COLO668 (cell line): ENCODE measurements around the gene ARG2.

Source experiments
- DNase-seq: peaks from one replicate; lab custom pipeline; 2025; ENCODE audit not compliant: unreplicated experiment; lab: John Stamatoyannopoulos, UW

ARG2 gene

GRCh38 chr14:67633451-67634147, 13.9 kb downstream of the ARG2 start:
- DNase-seq: no peak

- DNase-seq: no peak
Observed at GRCh38 chr14:67636361-67636919, 16.7 kb downstream of the ARG2 start.

GRCh38 chr14:67638642-67639041, 18.9 kb downstream of the ARG2 start:
- no peak for DNase-seq

DNA sequence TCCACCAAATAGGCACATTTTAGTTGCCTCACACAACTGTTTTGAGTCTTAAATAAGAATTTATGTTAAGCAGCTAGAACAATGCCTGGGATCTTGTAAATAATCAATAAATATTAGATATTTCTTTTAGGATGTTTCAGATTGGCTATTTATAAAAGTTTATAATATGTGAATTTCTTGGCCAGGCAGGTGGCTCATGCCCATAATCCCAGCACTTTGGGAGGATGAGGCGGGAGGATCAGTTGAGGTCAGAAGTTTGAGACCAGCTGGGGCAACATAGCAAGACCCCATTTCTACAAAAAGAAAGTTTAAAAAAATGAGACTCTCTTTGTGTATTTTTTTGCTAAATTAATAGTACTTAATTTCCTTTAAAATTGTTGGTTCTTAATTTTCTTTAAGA, 21.8 kb downstream of the ARG2 start:
- DNase-seq: no peak

- DNase-seq: no peak
Observed at GRCh38 chr14:67641902-67642749, 22.4 kb downstream of the ARG2 start.

- no peak for DNase-seq
Observed at GRCh38 chr14:67643713-67644112, 24.0 kb downstream of the ARG2 start.

- no peak for DNase-seq
Observed at GRCh38 chr14:67644428-67644827, 24.7 kb downstream of the ARG2 start.

- no peak for DNase-seq
Observed at GRCh38 chr14:67645414-67645813, 25.7 kb downstream of the ARG2 start.

GRCh38 chr14:67646131-67646530, 26.4 kb downstream of the ARG2 start:
- no peak for DNase-seq

DNA sequence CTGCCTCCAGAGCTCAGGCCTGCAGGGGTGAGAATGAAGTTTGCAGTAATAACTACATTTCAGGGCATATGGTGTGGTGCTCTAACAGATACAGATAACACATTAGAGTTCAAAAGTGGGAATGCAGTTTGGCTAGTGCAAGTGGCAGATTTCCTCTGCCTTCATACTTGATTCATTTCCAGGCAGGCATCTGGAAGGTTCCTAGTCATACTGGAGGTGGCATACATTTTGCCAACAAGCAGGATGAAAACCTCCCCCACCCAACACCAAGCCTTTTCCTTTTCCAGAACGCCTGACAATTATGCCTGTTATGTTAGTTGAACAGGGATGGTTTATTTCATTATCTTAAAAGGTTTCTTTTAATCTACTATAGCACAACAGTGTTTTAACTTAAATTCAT, 30.4 kb downstream of the ARG2 start:
- DNase-seq: no peak

DNA sequence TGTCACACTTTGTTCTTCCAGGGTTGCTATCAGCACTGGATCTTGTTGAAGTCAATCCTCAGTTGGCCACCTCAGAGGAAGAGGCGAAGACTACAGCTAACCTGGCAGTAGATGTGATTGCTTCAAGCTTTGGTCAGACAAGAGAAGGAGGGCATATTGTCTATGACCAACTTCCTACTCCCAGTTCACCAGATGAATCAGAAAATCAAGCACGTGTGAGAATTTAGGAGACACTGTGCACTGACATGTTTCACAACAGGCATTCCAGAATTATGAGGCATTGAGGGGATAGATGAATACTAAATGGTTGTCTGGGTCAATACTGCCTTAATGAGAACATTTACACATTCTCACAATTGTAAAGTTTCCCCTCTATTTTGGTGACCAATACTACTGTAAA, 31.0 kb downstream of the ARG2 start:
- no peak for DNase-seq

DNA sequence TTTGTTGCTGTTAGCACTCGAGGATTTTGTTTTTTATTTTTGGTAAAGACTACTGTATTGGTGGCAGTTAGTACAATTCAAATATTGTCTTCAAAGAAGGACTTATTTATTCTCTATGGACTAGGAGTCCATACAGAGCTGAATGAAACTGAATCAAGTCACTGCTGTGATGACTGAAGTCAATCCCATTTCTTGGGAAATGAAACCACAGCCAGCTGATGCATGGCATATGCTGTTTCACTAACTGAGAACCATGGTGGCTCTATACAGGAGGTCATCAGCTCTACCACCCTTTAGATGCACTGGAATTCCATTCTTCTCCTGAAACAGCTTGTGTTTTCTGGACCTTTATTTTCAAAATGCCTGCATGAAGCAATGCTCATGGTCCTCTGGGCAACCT, 32.5 kb downstream of the ARG2 start:
- no peak for DNase-seq

DNA sequence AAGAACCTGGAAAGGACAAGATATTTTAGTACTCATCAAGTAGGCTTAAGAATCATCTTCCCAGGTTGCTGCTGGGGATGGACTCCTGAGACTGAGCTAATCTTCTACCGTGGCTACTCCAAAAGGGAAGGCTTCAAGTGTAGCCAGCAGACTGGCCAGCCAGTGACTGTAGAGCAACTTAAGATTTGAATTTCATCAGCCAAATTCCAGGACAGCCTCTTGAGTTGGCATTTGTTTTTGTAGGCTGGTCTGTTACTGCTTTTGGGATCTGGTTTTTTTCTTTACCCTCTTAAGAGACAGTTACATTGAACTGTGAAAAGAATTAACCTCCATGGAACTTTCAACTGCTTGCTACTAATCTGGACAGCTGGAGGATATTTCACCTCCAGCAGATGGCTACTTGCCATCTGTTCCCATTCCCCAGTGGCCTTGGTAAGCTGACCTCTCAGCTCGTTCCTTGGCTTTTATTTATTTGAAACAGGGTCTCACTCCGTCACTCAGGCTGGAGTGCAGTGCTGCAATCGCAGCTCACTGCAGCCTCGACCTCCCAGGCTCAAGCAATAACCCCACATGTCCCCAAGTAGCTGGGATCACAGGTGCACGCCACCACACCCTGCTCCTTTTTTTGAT, 34.0 kb downstream of the ARG2 start:
- no peak for DNase-seq

DNA sequence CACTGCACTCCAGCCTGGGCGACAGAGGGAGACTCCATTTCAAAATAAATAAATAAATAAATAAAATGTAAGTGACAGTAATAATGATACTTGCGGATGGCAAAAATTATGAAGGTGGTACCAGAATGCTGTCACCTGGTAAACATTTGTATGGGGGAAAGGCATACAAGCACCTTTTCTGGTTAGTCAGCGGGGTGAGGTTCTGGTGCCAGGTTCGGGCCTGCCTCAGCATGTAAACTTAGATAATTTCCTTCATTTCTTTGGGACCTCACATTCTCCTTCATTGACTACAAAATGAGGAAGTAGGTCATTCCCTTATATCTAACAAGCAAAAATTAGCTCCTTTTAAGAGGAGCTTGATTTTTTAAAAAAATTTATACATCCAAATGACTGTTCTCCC, 43.9 kb downstream of the ARG2 start:
- DNase-seq: no peak

GRCh38 chr14:67665868-67666267, 46.1 kb downstream of the ARG2 start:
- no peak for DNase-seq

- DNase-seq: peak; percentile 12
Observed at GRCh38 chr14:67666750-67667449, 47.2 kb downstream of the ARG2 start.

DNA sequence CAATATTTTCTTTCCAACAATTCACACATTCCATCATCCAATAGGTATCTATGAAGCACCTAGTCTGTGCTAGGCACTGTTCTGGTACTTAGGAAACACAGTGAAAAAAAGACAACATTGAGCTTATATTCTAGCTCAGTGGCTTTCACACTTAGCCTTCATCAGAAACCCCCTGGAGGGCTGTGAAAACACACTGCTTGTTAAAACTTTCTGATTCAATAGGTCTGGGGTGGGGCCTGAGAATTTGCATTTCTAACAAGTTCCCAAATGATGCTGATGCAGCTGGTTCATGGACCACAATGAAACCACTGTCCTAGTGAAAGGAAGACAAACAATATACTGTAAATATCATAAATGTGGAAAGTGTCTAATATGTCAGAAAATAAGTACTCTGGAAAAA, 48.8 kb downstream of the ARG2 start:
- no peak for DNase-seq

DNA sequence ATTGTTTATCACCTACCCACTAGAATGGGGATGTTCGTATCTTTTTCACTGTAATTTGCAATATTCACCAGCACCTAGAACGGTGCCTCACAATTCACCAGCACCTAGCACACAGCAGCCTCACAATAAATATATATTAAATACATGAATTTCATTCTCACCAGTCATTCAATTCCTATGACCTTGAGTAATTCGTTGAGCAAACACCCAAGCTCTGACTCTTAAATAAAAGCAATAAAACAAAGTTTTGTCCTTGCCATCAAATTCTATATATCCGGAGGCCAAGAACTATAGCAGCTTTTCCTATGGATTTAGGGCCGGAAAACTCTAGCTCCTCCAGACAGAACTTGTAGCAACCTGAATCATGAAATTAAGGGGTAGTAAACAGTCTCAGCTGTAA, 53.7 kb downstream of the ARG2 start:
- no peak for DNase-seq

DNA sequence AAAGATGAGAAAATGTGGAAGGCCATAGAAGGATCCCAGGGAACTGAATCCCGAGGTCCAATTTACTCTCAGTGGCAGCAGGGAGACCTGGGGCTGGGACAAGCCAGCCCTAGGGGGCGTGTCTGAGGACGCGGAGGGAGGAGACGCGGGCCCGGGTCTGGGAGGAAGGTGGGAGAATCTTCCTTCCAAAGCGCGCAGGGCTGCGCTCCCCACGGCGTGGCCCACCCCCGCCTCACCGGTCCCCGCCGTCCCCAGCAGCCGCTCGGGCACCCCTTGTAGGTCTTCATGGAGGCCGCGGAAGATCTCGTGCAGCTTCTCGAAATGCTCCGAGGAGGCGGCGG, 54.4 kb downstream of the ARG2 start:
- DNase-seq: peak; percentile 79

- DNase-seq: peak; percentile 90
Observed at GRCh38 chr14:67674480-67675218, 54.9 kb downstream of the ARG2 start, which contains the start of gene VTI1B. VTI1B (minus strand) TSS chr14:67674632; CDS start chr14:67674489, 143 bp downstream.

- no peak for DNase-seq
Observed at GRCh38 chr14:67675219-67675582, 55.5 kb downstream of the ARG2 start.
